Measurements from ENCODE around the gene PTPRM. TPM values are rescaled to one million over a fixed set of nuclear protein-coding genes. Genes with fewer than 3 reads are reported as not detected.

The PTPRM gene
- total RNA-seq, 1 experiment from 2014 or later: 100.0 TPM

GRCh38 chr18:7921938-7922587 is 354.9 kb downstream of the PTPRM start:
- H3K4me1 ChIP-seq: peaks cover 20% of the 10 kb centered on the region
- Mint-ChIP-seq H3K27ac (ENCODE audit: unreplicated experiment) (no peak overlapping the region), H3K4me1 (ENCODE audit: low read depth, unreplicated experiment) (peaks cover 27% of the 10 kb centered on the region), H3K4me3 (ENCODE audit: unreplicated experiment) (no peak overlapping the region), H3K9me3 (ENCODE audit: unreplicated experiment) (peaks cover 17% of the 10 kb centered on the region), H3K36me3 (ENCODE audit: insufficient read depth, unreplicated experiment) (peaks cover 6% of the 10 kb centered on the region), H3K27me3 (ENCODE audit: insufficient read depth, unreplicated experiment) (no peaks in the 10 kb centered on the region)
- no peaks in the 10 kb centered on the region for H3K27me3 ChIP-seq (replicated peaks; ENCODE audit: control insufficient read depth, insufficient read depth, low read length)
- TF ChIP-seq, protein P1, sequence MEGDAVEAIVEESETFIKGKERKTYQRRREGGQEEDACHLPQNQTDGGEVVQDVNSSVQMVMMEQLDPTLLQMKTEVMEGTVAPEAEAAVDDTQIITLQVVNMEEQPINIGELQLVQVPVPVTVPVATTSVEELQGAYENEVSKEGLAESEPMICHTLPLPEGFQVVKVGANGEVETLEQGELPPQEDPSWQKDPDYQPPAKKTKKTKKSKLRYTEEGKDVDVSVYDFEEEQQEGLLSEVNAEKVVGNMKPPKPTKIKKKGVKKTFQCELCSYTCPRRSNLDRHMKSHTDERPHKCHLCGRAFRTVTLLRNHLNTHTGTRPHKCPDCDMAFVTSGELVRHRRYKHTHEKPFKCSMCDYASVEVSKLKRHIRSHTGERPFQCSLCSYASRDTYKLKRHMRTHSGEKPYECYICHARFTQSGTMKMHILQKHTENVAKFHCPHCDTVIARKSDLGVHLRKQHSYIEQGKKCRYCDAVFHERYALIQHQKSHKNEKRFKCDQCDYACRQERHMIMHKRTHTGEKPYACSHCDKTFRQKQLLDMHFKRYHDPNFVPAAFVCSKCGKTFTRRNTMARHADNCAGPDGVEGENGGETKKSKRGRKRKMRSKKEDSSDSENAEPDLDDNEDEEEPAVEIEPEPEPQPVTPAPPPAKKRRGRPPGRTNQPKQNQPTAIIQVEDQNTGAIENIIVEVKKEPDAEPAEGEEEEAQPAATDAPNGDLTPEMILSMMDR (IDR thresholded peaks at IDR 0.05; ENCODE audit: insufficient read depth in 1 of 2, low read depth in 1 of 2, low read length in 1 of 2, severe bottlenecking in 1 of 2, unreplicated experiment in 1 of 2): no peak
- H3K4me3 ChIP-seq (ENCODE audit: low read depth, low read length): no peak overlapping the region
- H3K9me3 ChIP-seq: no peaks in the 10 kb centered on the region
- BruUV-seq (replicated peaks): no TSS peak
- H3K36me3 ChIP-seq (ENCODE audit: control insufficient read depth, insufficient read depth, low read length): no peaks in the 10 kb centered on the region
- ChIA-PET CTCF (no interaction called here), POLR2A (no interaction called here)
- DNase-seq: no peak
- intact Hi-C loops (cut with micrococcal nuclease; ENCODE audit: unreplicated experiment): loop anchor here (10.0 kb wide), 1 partner anchor 127 kb away; no protein-coding TSS in a partner anchor

DNA sequence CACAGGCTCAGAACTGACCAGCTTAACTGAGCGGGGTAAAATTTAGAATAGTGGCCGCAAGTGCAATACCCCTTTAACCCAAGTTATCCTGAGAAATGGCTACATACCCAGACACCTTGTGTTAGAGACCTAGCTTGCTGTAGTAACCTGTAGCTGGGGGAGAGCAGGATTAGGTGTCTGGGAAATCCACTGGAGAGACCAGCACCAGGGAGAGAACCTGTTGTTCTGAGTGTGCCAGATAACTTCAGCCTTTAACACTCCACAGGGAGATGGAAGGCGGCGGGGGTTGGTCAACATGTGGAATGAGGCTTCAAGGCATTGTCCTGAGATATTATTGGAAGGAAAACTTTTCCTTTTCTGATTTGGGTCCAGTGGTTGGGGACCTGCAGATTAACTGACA is 356.0 kb downstream of the PTPRM start:
- Histone ChIP-seq H3K9me3 (no peaks in the 10 kb centered on the region), H3K36me3 (ENCODE audit: control insufficient read depth, insufficient read depth, low read length) (no peaks in the 10 kb centered on the region), H3K27me3 (replicated peaks; ENCODE audit: control insufficient read depth, insufficient read depth, low read length) (no peaks in the 10 kb centered on the region), H3K4me3 (ENCODE audit: low read depth, low read length) (no peak overlapping the region), H3K4me1 (peaks cover 21% of the 10 kb centered on the region)
- BruUV-seq (replicated peaks): no TSS peak
- TF ChIP-seq, protein P1 (IDR thresholded peaks at IDR 0.05; ENCODE audit: insufficient read depth in 1 of 2, low read depth in 1 of 2, low read length in 1 of 2, severe bottlenecking in 1 of 2, unreplicated experiment in 1 of 2): no peak
- H3K9me3 Mint-ChIP-seq (ENCODE audit: unreplicated experiment): peaks cover 17% of the 10 kb centered on the region
- H3K4me1 Mint-ChIP-seq (ENCODE audit: low read depth, unreplicated experiment): peaks cover 30% of the 10 kb centered on the region
- CTCF ChIA-PET: no interaction called here
- no peak overlapping the region for H3K27ac Mint-ChIP-seq (ENCODE audit: unreplicated experiment)
- H3K36me3 Mint-ChIP-seq (ENCODE audit: insufficient read depth, unreplicated experiment): peaks cover 14% of the 10 kb centered on the region
- peak in 1 of 2 experiments; percentile 13 for DNase-seq
- intact Hi-C loops (cut with micrococcal nuclease; ENCODE audit: unreplicated experiment): loop anchor here (10.0 kb wide), 1 partner anchor 128 kb away; no protein-coding TSS in a partner anchor
- H3K27me3 Mint-ChIP-seq (ENCODE audit: insufficient read depth, unreplicated experiment): no peaks in the 10 kb centered on the region
- POLR2A ChIA-PET: no interaction called here
- no peak overlapping the region for H3K4me3 Mint-ChIP-seq (ENCODE audit: unreplicated experiment)

GRCh38 chr18:7924616-7925015 is 357.5 kb downstream of the PTPRM start:
- intact Hi-C loops (cut with micrococcal nuclease; ENCODE audit: unreplicated experiment): loop anchor here (10.0 kb wide), 1 partner anchor 130 kb away; no protein-coding TSS in a partner anchor
- H3K36me3 Mint-ChIP-seq (ENCODE audit: insufficient read depth, unreplicated experiment): peaks cover 26% of the 10 kb centered on the region
- no peak overlapping the region for H3K27ac Mint-ChIP-seq (ENCODE audit: unreplicated experiment)
- no peaks in the 10 kb centered on the region for H3K27me3 ChIP-seq (replicated peaks; ENCODE audit: control insufficient read depth, insufficient read depth, low read length)
- H3K4me1 Mint-ChIP-seq (ENCODE audit: low read depth, unreplicated experiment): peaks cover 26% of the 10 kb centered on the region
- peaks cover 16% of the 10 kb centered on the region for H3K9me3 Mint-ChIP-seq (ENCODE audit: unreplicated experiment)
- H3K36me3 ChIP-seq (ENCODE audit: control insufficient read depth, insufficient read depth, low read length): no peaks in the 10 kb centered on the region
- H3K27me3 Mint-ChIP-seq (ENCODE audit: insufficient read depth, unreplicated experiment): no peaks in the 10 kb centered on the region
- no peak for DNase-seq
- ChIA-PET POLR2A (no interaction called here), CTCF (no interaction called here)
- no peak overlapping the region for H3K4me3 Mint-ChIP-seq (ENCODE audit: unreplicated experiment)
- H3K4me3 ChIP-seq (ENCODE audit: low read depth, low read length): no peak overlapping the region
- BruUV-seq (replicated peaks): no TSS peak
- no peaks in the 10 kb centered on the region for H3K9me3 ChIP-seq
- H3K4me1 ChIP-seq: peaks cover 21% of the 10 kb centered on the region
- TF ChIP-seq, protein P1 (IDR thresholded peaks at IDR 0.05; ENCODE audit: insufficient read depth in 1 of 2, low read depth in 1 of 2, low read length in 1 of 2, severe bottlenecking in 1 of 2, unreplicated experiment in 1 of 2): no peak

Data from Caco-2 (cell line).